HepG2 (cell line): ENCODE results near the gene ABCB6. TPM values are rescaled to one million over a fixed set of nuclear protein-coding genes. Genes with fewer than 3 reads are reported as not detected.

ENCODE experiments used
- ATRX ChIP-seq: sonication (generic); formaldehyde crosslinking; IDR thresholded peaks from 2 replicates; pipeline ENCODE4 v1.4.0; 2020; ENCODE audit warnings: missing genetic modification reagents, borderline replicate concordance
- CBX5 ChIP-seq: sonication (generic); formaldehyde crosslinking; IDR thresholded peaks from 2 replicates; pipeline ENCODE4 v1.4.0; 2020; ENCODE audit warnings: missing genetic modification reagents, borderline replicate concordance
- CC2D1A ChIP-seq: sonication (generic); formaldehyde crosslinking; IDR thresholded peaks from 2 replicates; pipeline ENCODE4 v1.8.1; 2023; ENCODE audit warnings: mild to moderate bottlenecking, missing genetic modification reagents
- FOXK1 ChIP-seq: sonication (generic); formaldehyde crosslinking; IDR thresholded peaks from 2 replicates; pipeline ENCODE4 v1.4.0; 2020; ENCODE audit warnings: low read depth, missing genetic modification reagents, borderline replicate concordance
- FOXK2 ChIP-seq: fragments of 450-650 bp; IDR thresholded peaks from 2 replicates; pipeline ENCODE4 v1.6.1; 2016
- GLI4 ChIP-seq: sonication (generic); formaldehyde crosslinking; IDR thresholded peaks from 2 replicates; pipeline ENCODE4 v1.5.1; 2020; ENCODE audit warnings: missing genetic modification reagents, mild to moderate bottlenecking, moderate library complexity, borderline replicate concordance
- NR2F6 ChIP-seq, 2 experiments: IDR thresholded peaks; 2 replicates each; pipeline ENCODE4 v1.6.1; 2016; ENCODE audit warnings: antibody characterized with exemption in 1 of 2, mild to moderate bottlenecking in 1 of 2
- TBX3 ChIP-seq: fragments of 450-650 bp; IDR thresholded peaks from 2 replicates; pipeline ENCODE4 v1.6.1; 2017; ENCODE audit warnings: antibody characterized with exemption, mild to moderate bottlenecking, inconsistent platforms, borderline replicate concordance
- ZFP36L1 ChIP-seq: sonication (generic); formaldehyde crosslinking; IDR thresholded peaks from 2 replicates; pipeline ENCODE4 v1.8.0; 2022; ENCODE audit warnings: mild to moderate bottlenecking, missing genetic modification reagents, moderate library complexity
- ZFP90 ChIP-seq: sonication (generic); formaldehyde crosslinking; IDR thresholded peaks from 2 replicates; pipeline ENCODE4 v1.8.0; 2022; ENCODE audit warnings: missing genetic modification reagents, mild to moderate bottlenecking, inconsistent platforms, borderline replicate concordance
- ZFY ChIP-seq: sonication (generic); formaldehyde crosslinking; IDR thresholded peaks from 2 replicates; pipeline ENCODE4 v1.4.0; 2020; ENCODE audit warnings: missing genetic modification reagents
- ZNF180 ChIP-seq: sonication (generic); formaldehyde crosslinking; IDR thresholded peaks from 2 replicates; pipeline ENCODE4 v1.4.0; 2020; ENCODE audit warnings: low read depth, missing genetic modification reagents, borderline replicate concordance
- ZNF678 ChIP-seq: sonication (generic); formaldehyde crosslinking; IDR thresholded peaks from 2 replicates; pipeline ENCODE4 v1.4.0; 2020; ENCODE audit warnings: mild to moderate bottlenecking, missing genetic modification reagents
- ZNF724P ChIP-seq: sonication (generic); formaldehyde crosslinking; IDR thresholded peaks from 2 replicates; pipeline ENCODE4 v1.8.0; 2022; ENCODE audit warnings: missing genetic modification reagents, borderline replicate concordance
- ZNF747 ChIP-seq: sonication (generic); formaldehyde crosslinking; IDR thresholded peaks from 2 replicates; pipeline ENCODE4 v1.8.1; 2023; ENCODE audit warnings: missing genetic modification reagents, mild to moderate bottlenecking, borderline replicate concordance
- ZNF816 ChIP-seq: sonication (generic); formaldehyde crosslinking; IDR thresholded peaks from 2 replicates; pipeline ENCODE4 v1.8.0; 2022; ENCODE audit warnings: missing genetic modification reagents, mild to moderate bottlenecking, borderline replicate concordance
- polyA plus RNA-seq, 8 experiments: library from polyadenylated mRNA; depleted of rRNA in 3 of 8; stranded (reverse) in 7 of 8; unstranded in 1 of 8; fragments of >200 nt; fragmentation: Illumina TruSeq in 4 of 8; extraction: Trizol in 4 of 8; gene quantifications; 2 replicates each; pipeline versions ENCODE4 v1.2.1 to v1.2.3, GENCODE V29; 2011 to 2016; ENCODE audit warnings: low read depth in 4 of 8, missing spikeins in 1 of 8, mixed read lengths in 1 of 8; ENCODE audit not compliant: insufficient read depth in 1 of 8
- total RNA-seq, 5 experiments: library from RNA; depleted of rRNA; stranded (reverse); fragments of >200 nt; fragmentation: Illumina TruSeq; extraction: Trizol; gene quantifications; 2 replicates each; pipeline ENCODE4 v1.2.3, GENCODE V29; 2016; ENCODE audit warnings: low read depth in 1 of 5
- TF ChIP-seq, protein P1 (sequence below): sonication (generic); formaldehyde crosslinking; IDR thresholded peaks from 2 replicates; pipeline ENCODE4 v1.5.0; 2020; ENCODE audit warnings: mild to moderate bottlenecking, missing genetic modification reagents, borderline replicate concordance
- TF ChIP-seq, protein P2 (sequence below): sonication (generic); formaldehyde crosslinking; IDR thresholded peaks from 2 replicates; pipeline ENCODE4 v1.9.0; 2021; ENCODE audit warnings: missing genetic modification reagents, borderline replicate concordance

Gene ABCB6
- total and polyA plus RNA-seq, 2 of the 13 experiments (the other 11 are each of a cell fraction or from before 2014, with no cell fraction given), result 91.1 to 137 TPM

DNA sequence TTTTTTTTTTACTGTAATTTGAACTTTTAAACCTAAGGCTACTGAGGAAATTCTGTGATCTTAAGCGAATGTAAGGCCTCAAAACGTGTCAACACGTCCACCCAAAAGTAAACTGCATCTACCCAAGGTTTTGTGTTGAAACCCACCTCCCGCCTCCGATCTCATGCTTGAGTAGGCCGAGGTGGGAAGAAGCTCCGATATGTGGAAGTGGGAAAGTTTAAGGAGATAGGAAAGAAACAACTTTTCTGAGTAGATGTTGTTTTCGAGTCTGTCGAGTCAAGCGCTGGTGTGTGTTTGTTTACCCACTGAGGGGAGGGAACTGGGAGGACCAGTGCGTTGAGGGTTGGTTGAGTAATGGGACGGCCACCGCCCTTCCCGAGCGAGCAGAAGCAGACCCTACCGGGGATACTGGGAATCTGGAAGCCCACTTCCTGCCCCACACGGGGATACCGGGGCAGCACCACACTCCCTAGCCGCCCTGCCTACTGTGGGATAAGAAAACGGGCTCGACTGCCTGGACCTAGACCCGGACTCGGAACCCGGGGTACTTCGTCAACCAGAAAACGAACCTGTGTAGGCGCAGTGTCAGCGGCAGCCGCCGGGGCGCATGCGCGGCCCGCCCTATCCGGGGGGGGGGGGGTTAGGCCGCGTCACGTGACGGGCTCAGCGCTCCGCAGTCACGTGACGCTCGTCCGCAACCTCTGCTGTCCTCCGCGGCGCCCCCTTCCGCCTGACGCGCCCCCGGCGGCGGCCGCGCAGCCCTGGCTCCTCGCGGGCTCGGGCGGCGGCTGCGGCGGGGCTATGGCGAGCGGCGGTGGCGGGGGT, 41.0 kb downstream of the ABCB6 start, which contains the start of gene RETREG2 (continued):
- TF ChIP-seq NR2F6 (IDR thresholded peaks at IDR 0.05) (no peak), NR2F6 (CRISPR knock-in tag; IDR thresholded peaks at IDR 0.05) (0 out of 2 replicates have a peak, but pooled peaks have one; percentile 3), CC2D1A (CRISPR knock-in tag) (0 out of 2 replicates have a peak, but pooled peaks have one; percentile 12), ZFP90 (CRISPR knock-in tag) (peak; percentile 91; the same call in 1 of the 2 replicates), ZNF724P (CRISPR knock-in tag) (0 out of 2 replicates have a peak, but pooled peaks have one; percentile 43), ZNF816 (CRISPR knock-in tag) (no peak; the same call in 1 of the 2 replicates), ATRX (CRISPR knock-in tag) (no peak), FOXK1 (CRISPR knock-in tag) (no peak; the same call in 1 of the 2 replicates), ZNF747 (peak; percentile 80), GLI4 (CRISPR knock-in tag) (no peak), ZNF180 (CRISPR knock-in tag) (no peak), CBX5 (CRISPR knock-in tag) (peak; percentile 41; the same call in 1 of the 2 replicates), TBX3 (no peak), ZFP36L1 (CRISPR knock-in tag) (peak; percentile 97), ZFY (CRISPR knock-in tag) (peak; percentile 78; the same call in 1 of the 2 replicates), FOXK2 (no peak; the same call in 1 of the 2 replicates), ZNF678 (peak; percentile 55)
- TF ChIP-seq, protein P1, sequence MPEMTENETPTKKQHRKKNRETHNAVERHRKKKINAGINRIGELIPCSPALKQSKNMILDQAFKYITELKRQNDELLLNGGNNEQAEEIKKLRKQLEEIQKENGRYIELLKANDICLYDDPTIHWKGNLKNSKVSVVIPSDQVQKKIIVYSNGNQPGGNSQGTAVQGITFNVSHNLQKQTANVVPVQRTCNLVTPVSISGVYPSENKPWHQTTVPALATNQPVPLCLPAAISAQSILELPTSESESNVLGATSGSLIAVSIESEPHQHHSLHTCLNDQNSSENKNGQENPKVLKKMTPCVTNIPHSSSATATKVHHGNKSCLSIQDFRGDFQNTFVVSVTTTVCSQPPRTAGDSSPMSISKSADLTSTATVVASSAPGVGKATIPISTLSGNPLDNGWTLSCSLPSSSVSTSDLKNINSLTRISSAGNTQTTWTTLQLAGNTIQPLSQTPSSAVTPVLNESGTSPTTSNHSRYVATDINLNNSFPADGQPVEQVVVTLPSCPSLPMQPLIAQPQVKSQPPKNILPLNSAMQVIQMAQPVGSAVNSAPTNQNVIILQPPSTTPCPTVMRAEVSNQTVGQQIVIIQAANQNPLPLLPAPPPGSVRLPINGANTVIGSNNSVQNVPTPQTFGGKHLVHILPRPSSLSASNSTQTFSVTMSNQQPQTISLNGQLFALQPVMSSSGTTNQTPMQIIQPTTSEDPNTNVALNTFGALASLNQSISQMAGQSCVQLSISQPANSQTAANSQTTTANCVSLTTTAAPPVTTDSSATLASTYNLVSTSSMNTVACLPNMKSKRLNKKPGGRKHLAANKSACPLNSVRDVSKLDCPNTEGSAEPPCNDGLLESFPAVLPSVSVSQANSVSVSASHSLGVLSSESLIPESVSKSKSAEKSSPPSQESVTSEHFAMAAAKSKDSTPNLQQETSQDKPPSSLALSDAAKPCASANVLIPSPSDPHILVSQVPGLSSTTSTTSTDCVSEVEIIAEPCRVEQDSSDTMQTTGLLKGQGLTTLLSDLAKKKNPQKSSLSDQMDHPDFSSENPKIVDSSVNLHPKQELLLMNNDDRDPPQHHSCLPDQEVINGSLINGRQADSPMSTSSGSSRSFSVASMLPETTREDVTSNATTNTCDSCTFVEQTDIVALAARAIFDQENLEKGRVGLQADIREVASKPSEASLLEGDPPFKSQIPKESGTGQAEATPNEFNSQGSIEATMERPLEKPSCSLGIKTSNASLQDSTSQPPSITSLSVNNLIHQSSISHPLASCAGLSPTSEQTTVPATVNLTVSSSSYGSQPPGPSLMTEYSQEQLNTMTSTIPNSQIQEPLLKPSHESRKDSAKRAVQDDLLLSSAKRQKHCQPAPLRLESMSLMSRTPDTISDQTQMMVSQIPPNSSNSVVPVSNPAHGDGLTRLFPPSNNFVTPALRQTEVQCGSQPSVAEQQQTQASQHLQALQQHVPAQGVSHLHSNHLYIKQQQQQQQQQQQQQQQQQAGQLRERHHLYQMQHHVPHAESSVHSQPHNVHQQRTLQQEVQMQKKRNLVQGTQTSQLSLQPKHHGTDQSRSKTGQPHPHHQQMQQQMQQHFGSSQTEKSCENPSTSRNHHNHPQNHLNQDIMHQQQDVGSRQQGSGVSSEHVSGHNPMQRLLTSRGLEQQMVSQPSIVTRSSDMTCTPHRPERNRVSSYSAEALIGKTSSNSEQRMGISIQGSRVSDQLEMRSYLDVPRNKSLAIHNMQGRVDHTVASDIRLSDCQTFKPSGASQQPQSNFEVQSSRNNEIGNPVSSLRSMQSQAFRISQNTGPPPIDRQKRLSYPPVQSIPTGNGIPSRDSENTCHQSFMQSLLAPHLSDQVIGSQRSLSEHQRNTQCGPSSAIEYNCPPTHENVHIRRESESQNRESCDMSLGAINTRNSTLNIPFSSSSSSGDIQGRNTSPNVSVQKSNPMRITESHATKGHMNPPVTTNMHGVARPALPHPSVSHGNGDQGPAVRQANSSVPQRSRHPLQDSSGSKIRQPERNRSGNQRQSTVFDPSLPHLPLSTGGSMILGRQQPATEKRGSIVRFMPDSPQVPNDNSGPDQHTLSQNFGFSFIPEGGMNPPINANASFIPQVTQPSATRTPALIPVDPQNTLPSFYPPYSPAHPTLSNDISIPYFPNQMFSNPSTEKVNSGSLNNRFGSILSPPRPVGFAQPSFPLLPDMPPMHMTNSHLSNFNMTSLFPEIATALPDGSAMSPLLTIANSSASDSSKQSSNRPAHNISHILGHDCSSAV (CRISPR knock-in tag), result peak; percentile 90
- TF ChIP-seq, protein P2, sequence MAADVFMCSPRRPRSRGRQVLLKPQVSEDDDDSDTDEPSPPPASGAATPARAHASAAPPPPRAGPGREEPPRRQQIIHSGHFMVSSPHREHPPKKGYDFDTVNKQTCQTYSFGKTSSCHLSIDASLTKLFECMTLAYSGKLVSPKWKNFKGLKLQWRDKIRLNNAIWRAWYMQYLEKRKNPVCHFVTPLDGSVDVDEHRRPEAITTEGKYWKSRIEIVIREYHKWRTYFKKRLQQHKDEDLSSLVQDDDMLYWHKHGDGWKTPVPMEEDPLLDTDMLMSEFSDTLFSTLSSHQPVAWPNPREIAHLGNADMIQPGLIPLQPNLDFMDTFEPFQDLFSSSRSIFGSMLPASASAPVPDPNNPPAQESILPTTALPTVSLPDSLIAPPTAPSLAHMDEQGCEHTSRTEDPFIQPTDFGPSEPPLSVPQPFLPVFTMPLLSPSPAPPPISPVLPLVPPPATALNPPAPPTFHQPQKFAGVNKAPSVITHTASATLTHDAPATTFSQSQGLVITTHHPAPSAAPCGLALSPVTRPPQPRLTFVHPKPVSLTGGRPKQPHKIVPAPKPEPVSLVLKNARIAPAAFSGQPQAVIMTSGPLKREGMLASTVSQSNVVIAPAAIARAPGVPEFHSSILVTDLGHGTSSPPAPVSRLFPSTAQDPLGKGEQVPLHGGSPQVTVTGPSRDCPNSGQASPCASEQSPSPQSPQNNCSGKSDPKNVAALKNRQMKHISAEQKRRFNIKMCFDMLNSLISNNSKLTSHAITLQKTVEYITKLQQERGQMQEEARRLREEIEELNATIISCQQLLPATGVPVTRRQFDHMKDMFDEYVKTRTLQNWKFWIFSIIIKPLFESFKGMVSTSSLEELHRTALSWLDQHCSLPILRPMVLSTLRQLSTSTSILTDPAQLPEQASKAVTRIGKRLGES (CRISPR knock-in tag), result no peak
